Right lobe of liver (tissue), 6 donors: Measurements from ENCODE around the gene MSH2. TPM values are rescaled to one million over a fixed set of nuclear protein-coding genes. Genes with fewer than 3 reads are reported as not detected.

Source experiments
- ATAC-seq, 4 donors: fragments of 200-7000 bp; cut with Tn5 transposase; one replicate each; pipeline ENCODE4 v1.9.1; 2020; ENCODE audit warnings: mild to moderate bottlenecking in 4 of 4, moderate library complexity in 4 of 4
- DNase-seq, 3 donors: peaks; one replicate each; pipeline ENCODE4 v3.0.0-alpha.2; 2020
- H3K27ac ChIP-seq, 3 donors: fragments of 200-600 bp; one replicate each; pipeline ENCODE4 v1.8.0; 2022
- H3K27me3 ChIP-seq, 2 donors: fragments of 200-600 bp; one replicate each; pipeline ENCODE4 v1.8.0; 2022
- H3K36me3 ChIP-seq, 4 donors: fragments of 200-600 bp; sonication (generic) in 1 of 4; one replicate each; pipeline versions ENCODE4 v1.5.1 to v1.8.0; 2017 to 2022; ENCODE audit warnings: control low read depth in 1 of 4
- H3K4me1 ChIP-seq, 4 donors: fragments of 200-600 bp; sonication (generic) in 1 of 4; one replicate each; pipeline versions ENCODE4 v1.5.1 to v1.8.0; 2017 to 2022; ENCODE audit warnings: control low read depth in 1 of 4
- H3K4me3 ChIP-seq, 3 donors: fragments of 200-600 bp; one replicate each; pipeline ENCODE4 v1.8.0; 2022
- H3K9me3 ChIP-seq, 4 donors: fragments of 200-600 bp; sonication (generic) in 1 of 4; one replicate each; pipeline versions ENCODE4 v1.5.1 to v1.8.0; 2017 to 2022; ENCODE audit warnings: control low read depth in 1 of 4
- POLR2A ChIP-seq: fragments of 450-650 bp; IDR thresholded peaks from one replicate; pipeline ENCODE4 v1.6.1; 2017; ENCODE audit warnings: antibody characterized with exemption, mild to moderate bottlenecking
- WGBS: methylation state at CpG from one replicate; pipeline ENCODE4 v1.1.6; 2018; ENCODE audit warnings: low coverage, low lambda C conversion rate; ENCODE audit not compliant: insufficient coverage; ENCODE audit errors: missing lambda C conversion rate; 5-methylcytosine and 5-hydroxymethylcytosine counted together
- intact Hi-C, 2 donors: fragments of 100-400 bp; cut with DNase I; formaldehyde crosslinking; loops; one replicate each; pipeline versions ENCODE4 v1.11.2 to v1.14.1; 2022
- microRNA counts: library from miRNA; unstranded; fragments of <30 nt; microRNA quantifications from one replicate; lab custom pipeline; 2016
- microRNA-seq, 2 donors: library from miRNA; unstranded; fragments of <30 nt; microRNA quantifications; one replicate each; pipeline ENCODE4, GENCODE V29; 2019 to 2020
- small RNA-seq, 2 experiments: library from RNA; depleted of rRNA; stranded (forward); fragments of <200 nt; gene quantifications; one replicate each; pipeline ENCODE3, GENCODE V24; 2016
- total RNA-seq, 6 experiments: library from RNA; depleted of rRNA in 2 of 6; stranded (reverse); fragments of >200 nt in 2 of 6; fragmentation: NEBNext Ultra II Directional in 3 of 6; extraction: Animal tissue kit (Norgen Biotek cat#: 25700) in 3 of 6; gene quantifications; one replicate each; pipeline versions ENCODE4 v1.1.0 to v1.2.4, GENCODE V29; 2016 to 2023
- TF ChIP-seq, protein P1 (sequence below), 4 donors: fragments of 200-600 bp in 3 of 4; fragments of 450-650 bp in 1 of 4; IDR thresholded peaks; one replicate each; pipeline versions ENCODE4 v1.5.1 to v1.8.0; 2016 to 2022; ENCODE audit warnings: antibody characterized with exemption in 4 of 4, mild to moderate bottlenecking in 2 of 4
- donor health status: DM: no; HTN: yes; CAD: no.
- donor health status: DM: no; HTN: no; CAD: no.
- donor health status: DM: no; HTN: no; CAD: no.
- donor health status: DM: no; HTN: yes; CAD: no.
- donor health status: DM: no; HTN: yes; CAD: no.

The MSH2 gene
- total RNA-seq, 6 experiments from 2014 or later, result 3.2 to 7.0 (median 5.2) TPM

DNA sequence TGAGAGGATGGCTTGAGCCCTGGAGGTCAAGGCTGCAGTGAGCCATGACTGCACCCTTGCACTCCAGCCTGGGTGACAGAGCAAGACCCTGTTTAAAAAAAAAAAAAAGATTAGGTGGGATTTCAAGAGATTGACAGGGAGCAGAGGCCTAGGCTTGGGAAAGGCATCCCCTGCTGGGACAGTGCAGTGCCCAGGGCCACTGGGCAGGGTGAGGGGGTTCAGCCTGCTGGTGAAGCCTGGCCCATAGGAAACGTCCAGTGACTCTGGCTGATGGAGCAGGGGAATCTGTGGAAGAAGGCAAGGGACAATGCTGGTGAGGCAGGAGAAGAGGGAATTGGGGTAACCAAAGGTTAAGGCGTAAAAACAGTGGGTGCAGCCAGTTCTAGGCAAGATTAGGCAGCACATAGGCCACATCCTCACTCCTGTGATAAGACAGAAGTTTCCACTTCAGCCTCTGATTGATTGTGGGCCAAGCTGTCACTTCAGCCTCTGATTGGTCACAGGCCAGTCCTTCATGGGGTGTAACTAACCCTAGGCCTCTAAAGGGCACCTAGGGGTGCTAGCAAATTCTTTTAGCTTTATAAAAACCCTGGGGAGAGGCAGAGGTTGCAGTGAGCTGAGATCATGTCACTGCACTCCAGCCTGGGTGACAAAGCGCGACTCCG is 128.6 kb downstream of the MSH2 start:
- no peaks in the 10 kb centered on the region for H3K27me3 ChIP-seq
- 82% methylated on average over 5 of the region's 5 CpGs for WGBS
- TF ChIP-seq, protein P1, sequence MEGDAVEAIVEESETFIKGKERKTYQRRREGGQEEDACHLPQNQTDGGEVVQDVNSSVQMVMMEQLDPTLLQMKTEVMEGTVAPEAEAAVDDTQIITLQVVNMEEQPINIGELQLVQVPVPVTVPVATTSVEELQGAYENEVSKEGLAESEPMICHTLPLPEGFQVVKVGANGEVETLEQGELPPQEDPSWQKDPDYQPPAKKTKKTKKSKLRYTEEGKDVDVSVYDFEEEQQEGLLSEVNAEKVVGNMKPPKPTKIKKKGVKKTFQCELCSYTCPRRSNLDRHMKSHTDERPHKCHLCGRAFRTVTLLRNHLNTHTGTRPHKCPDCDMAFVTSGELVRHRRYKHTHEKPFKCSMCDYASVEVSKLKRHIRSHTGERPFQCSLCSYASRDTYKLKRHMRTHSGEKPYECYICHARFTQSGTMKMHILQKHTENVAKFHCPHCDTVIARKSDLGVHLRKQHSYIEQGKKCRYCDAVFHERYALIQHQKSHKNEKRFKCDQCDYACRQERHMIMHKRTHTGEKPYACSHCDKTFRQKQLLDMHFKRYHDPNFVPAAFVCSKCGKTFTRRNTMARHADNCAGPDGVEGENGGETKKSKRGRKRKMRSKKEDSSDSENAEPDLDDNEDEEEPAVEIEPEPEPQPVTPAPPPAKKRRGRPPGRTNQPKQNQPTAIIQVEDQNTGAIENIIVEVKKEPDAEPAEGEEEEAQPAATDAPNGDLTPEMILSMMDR (IDR thresholded peaks at IDR 0.05), result no peak
- no peak for TF ChIP-seq POLR2A
- intact Hi-C loops, result no loop called here
- ATAC-seq (no peak), DNase-seq (no peak)
- no peaks in the 10 kb centered on the region for H3K36me3 ChIP-seq
- no peak overlapping the region for H3K4me3 ChIP-seq
- H3K9me3 ChIP-seq, result no peaks in the 10 kb centered on the region
- H3K27ac ChIP-seq, result no peak overlapping the region
- no peaks in the 10 kb centered on the region for H3K4me1 ChIP-seq

MicroRNAs within 50 kb of the gene (microRNA counts, 767-probe panel; counts per million panel counts)
- 237 counts per million for microRNA hsa-miR-559 (lab: Ali Mortazavi, UCI)

Small RNA genes within 50 kb of the gene (microRNA-seq; reads per million reads assigned to microRNA genes)
- gene MIR559, result 0 reads per million in 2 donors

Small RNA genes within 50 kb of the gene (small RNA-seq; reads per million reads assigned to genes)
- 0 reads per million in 2 experiments for gene MIR559
- 0 reads per million in 2 experiments for gene RF00017
- gene RN7SKP119, result 0 reads per million in 2 experiments

Other genes starting within 250 kb of the MSH2 start
- not detected for gene STPG4, start 247.8 kb upstream of the MSH2 start, total RNA-seq
- 100 to 1,000 TPM; 130 to 301 (median 227) TPM for gene CALM2, start 226.6 kb upstream of the MSH2 start, total RNA-seq
- 1 to 10 TPM in 5 of 6 experiments, under 1 TPM in 1; 0.55 to 2.4 (median 1.6) TPM for gene EPCAM, start 33.8 kb upstream of the MSH2 start, total RNA-seq
- gene KCNK12, start 167.8 kb downstream of the MSH2 start, total RNA-seq, result not detected